Body of pancreas (tissue), 4 donors: ENCODE results near the gene EZH1.
"Not testable (repeated sequence)": the region's sequence is repeated elsewhere in the genome, so short reads cannot be mapped to it uniquely, and the experiment has no call there.

Experiments
- POLR2A ChIP-seq, 3 donors: fragments of 450-650 bp; IDR thresholded peaks; one replicate each; pipeline ENCODE4 v1.6.1; 2016; ENCODE audit warnings: antibody characterized with exemption in 3 of 3, mild to moderate bottlenecking in 2 of 3
- TF ChIP-seq, protein P1 (sequence below), 7 experiments: fragments of 450-650 bp in 4 of 7; fragments of 200-600 bp in 3 of 7; sonication (generic) in 3 of 7; IDR thresholded peaks; one replicate each; pipeline ENCODE4 v1.5.1; 2016 to 2019; ENCODE audit warnings: antibody characterized with exemption in 7 of 7

DNA sequence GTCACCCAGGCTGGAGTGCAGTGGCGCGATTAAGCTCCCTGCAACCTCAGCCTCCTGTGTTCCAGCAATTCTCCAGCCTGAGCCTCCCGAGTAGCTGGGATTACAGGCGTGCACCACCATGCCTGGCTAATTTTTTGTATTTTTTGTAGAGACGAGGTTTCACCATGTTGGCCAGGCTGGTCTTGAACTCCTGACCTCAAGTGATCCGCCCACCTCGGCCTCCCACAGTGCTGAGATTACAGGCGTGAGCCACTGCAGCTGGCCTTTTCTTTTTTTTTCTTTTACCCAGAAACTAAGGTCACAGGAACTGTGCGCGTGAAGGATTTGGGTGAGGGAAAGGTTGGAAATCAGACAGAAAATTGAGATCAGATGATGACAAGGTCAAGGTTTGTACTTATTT, 25.1 kb upstream of the EZH1 start:
- TF ChIP-seq POLR2A (IDR thresholded peaks at IDR 0.05): not testable (repeated sequence)
- TF ChIP-seq, protein P1, sequence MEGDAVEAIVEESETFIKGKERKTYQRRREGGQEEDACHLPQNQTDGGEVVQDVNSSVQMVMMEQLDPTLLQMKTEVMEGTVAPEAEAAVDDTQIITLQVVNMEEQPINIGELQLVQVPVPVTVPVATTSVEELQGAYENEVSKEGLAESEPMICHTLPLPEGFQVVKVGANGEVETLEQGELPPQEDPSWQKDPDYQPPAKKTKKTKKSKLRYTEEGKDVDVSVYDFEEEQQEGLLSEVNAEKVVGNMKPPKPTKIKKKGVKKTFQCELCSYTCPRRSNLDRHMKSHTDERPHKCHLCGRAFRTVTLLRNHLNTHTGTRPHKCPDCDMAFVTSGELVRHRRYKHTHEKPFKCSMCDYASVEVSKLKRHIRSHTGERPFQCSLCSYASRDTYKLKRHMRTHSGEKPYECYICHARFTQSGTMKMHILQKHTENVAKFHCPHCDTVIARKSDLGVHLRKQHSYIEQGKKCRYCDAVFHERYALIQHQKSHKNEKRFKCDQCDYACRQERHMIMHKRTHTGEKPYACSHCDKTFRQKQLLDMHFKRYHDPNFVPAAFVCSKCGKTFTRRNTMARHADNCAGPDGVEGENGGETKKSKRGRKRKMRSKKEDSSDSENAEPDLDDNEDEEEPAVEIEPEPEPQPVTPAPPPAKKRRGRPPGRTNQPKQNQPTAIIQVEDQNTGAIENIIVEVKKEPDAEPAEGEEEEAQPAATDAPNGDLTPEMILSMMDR (IDR thresholded peaks at IDR 0.05): not testable (repeated sequence)
